ENCODE data around the gene PARK7.
"Not testable (repeated sequence)": the region's sequence is repeated elsewhere in the genome, so short reads cannot be mapped to it uniquely, and the experiment has no call there.

Gene PARK7

DNA sequence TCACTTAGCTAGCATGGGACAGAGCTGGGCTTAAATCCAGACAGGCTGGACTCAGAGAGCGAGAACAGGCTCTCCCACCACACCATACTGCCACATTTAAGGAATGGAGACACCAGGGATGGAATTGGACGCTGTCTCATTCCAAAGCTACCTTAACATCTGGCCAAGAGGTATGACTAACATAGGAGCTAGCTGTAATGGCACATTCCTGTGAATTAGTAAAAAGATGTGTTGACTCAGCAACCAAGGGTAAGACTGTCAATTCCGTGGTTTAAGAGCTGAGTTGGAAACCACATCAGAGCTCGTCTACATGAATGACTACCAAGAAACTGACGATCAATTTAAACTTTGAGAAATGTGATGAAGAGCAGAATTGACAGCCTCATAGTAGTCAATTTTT lies 12.6 kb upstream of the PARK7 start:
- no peak for DNase-seq

- not testable (repeated sequence) for DNase-seq
Observed at GRCh38 chr1:7952791-7953190, 8.7 kb upstream of the PARK7 start.

GRCh38 chr1:7953850-7954609 lies 7.5 kb upstream of the PARK7 start:
- no peak for DNase-seq

DNA sequence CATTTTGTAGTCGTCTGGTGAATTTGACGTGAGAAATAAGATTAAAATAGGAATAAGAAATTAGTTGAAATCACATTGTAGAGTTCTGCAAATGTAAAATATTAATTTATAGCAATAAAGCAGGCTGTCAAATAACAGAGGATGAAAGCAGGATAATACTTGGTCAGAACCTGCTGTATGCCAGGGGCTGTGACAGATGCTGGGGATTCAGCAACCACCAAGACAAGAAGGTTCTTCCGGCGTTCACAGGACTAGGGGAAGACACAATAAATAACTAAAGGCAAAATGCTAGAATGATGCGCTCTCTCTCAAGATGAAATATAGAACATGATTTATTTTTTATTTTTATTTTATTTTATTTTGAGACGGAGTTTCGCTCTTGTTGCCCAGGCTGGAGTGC lies 6.8 kb upstream of the PARK7 start:
- DNase-seq, result no peak

GRCh38 chr1:7956218-7957032 lies 5.1 kb upstream of the PARK7 start:
- no peak for DNase-seq

DNA sequence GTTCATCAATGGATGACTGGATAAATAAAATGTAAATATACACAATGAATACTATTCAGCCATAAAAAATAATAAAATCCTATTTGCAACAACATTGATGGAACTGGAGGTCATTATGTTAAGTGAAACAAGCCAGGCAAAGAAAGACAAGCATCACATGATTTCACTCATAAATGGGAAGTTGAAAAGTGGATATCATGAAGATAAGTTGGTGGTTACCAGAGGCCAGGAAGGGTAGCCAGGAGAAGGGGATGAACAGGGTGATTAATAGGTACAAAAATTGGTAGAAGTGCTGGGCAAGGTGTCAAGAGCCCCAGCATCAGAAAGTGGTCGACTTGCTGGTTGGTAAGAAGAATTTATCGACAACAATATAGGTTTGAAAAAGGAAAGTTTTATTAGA lies 1.3 kb upstream of the PARK7 start:
- DNase-seq, result no peak

- DNase-seq, result no peak
Observed at GRCh38 chr1:7960867-7961215, 670 bp upstream of the PARK7 start.

DNA sequence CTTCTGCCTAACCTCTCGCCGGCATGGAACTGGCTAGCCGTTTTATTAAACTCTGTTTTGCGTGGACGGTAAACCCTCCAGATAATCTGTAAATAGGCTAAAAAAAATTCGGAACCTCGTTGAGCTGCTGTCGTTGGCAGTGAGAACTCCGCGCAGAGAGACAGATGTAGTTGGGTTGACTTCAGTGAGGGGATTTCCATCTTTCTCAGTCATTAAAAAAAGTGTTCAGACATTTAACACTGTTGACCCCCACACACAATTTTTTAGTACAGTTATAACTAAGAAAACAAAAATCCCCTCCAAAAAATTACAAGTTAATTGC lies 464 bp downstream of the PARK7 start:
- no peak for DNase-seq

DNA sequence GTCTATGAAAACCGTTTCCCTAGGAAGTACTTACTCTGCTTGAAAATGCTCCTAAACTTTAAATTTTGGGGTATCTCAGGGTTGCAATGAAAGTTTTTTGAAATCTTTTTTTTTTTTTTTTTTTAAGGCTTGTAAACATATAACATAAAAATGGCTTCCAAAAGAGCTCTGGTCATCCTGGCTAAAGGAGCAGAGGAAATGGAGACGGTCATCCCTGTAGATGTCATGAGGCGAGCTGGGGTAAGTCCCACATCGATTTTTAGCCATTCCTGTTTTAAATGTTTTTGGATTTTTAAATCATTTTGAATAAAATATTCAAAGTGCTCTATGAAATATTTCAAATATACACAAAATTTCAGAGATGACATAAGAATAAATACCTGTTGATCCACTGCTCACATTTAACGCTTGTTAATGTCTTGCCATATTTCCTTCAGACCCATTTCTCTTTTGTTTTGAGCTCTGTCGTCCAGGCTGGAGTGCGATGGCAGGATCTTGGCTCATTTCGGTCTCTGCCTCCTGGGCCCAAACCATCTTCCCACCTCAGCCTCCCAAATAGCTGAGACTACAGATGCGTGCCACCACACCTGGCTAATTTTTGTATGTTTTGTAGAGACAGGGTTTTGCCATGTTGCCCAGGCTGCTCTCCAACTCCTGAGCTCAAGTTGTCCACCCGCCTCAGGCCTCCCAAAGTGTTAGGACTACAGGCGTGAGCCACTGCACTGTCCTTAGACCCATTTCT lies 1.3 kb downstream of the PARK7 start:
- no peak for DNase-seq

DNA sequence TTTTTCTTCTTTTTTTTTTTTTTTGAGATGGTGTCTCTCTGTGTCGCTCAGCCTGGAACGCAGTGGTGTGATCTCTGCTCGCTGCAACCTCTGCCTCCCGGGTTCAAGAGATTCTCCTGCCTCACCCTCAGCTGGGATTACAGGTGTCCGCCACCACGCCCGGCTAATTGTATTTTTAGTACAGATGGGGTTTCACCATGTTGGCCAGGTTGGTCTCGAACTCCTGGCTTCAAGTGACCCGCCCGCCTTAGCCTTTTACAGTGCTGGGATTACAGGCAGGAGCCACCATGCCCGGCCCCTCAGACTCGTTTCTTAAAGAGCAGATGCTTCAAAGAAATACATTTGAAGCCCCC lies 1.8 kb downstream of the PARK7 start:
- DNase-seq, result not testable (repeated sequence)

GRCh38 chr1:7963841-7964240 lies 2.3 kb downstream of the PARK7 start:
- DNase-seq, result not testable (repeated sequence)

- no peak for DNase-seq
Observed at GRCh38 chr1:7964476-7964875, 3.0 kb downstream of the PARK7 start.

DNA sequence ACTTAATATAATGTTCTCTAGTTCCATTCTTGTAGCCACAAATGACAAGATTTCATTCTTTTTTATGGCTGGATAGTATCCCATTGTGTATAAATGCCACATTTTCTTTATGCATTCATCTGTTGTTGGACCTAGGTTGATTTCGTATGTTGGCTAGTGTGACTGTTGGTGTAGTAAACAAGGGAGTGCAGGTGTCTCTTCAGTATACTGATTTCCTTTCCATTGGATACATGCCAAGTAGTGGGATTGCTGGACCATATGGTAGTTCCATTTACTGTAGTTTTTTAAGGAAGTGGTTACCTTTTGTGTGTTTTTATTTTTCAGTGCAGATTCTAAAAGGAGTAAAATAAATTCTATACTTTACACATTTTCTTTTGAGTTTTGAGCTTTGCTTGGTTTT lies 5.7 kb downstream of the PARK7 start:
- DNase-seq, result no peak

DNA sequence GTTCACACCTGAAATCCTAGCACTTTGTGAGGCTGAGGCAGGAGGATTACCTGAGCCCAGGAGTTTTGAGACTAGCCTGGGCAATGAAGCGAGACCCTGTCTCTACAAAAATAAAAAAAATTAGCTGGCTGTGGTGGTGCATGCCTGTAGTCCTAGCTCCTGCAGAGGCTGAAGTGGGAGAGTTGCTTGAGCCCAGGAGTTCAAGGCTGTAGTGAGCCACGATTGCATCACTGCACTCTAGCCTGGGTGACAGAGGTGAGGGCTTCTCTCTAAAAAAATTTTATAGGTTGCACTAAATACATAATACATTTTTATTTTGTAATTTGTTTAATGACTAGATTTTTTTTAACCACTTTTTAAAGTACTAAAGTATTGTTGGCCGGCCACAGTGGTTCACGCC lies 6.1 kb downstream of the PARK7 start:
- DNase-seq, result no peak

- no peak for DNase-seq
Observed at GRCh38 chr1:7970246-7970645, 8.7 kb downstream of the PARK7 start.

DNA sequence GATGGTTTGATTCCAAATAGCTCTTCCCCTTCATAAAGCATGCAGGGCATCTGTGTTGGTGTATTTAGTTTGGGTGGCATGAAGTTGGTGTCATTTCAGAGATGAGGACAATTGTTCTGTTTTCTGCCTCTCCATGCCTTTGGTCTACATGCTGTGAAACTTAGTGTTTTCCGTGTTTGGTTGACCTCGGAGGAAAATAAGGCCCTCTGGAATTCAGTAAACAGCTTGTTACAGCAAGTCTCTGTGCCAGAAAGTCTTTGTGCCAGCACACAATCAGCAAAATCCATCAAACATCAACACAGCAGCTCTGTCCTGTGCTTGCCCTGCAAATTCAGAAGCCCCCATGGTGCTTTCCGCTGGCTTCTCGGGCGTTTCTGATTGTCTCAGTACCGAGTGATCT lies 9.5 kb downstream of the PARK7 start:
- no peak for DNase-seq

GRCh38 chr1:7972285-7972684 lies 10.8 kb downstream of the PARK7 start:
- DNase-seq, result no peak

DNA sequence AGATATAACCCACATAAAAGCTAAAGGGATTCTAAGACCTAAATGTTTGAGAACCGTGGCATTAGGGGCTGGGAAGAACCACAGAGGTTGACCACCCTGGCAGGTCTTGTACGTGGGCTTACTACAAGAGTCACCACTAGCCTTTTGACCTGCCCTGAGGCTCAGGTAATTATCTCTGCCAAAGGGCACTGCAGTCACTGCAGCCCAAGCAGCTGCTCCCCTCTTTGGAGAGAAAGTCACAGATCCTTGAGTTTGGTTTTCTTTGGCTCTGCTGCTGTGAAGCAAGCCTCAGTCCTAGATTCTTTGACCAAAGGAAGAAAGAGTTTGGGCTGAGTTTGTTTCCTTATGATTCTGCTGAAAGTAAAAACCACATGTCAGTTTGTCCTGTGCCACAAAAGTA lies 11.6 kb downstream of the PARK7 start:
- DNase-seq, result no peak

DNA sequence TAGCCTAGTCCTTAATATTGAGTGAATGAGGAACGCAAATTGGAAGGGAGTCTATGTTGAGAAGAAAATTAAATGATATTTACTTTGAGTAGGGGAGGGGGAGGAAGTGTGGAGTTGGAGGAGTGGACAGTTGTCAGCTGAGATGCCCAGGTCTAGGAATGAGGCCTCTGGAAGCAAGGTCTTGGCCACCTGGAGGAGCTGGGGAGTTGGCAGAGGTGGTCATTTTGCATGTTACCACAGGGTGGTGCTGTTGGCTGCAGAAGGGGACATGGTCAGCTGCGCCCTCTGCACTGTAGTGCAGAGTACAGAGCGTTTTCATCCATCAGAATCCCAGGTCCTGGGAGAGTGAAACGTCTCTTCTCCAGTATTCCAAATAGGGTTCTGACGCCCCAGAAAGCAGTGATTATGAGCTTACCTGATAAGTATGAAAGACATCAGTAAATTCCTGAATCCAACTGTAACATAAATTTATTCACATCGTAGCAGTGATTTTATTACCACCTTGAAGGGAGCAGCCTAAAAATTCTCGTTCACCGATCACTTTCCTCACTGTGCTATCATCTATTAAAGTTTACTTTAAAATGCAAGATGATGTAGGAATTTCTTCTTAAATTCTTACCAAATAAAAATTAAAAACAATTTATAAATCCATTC lies 13.8 kb downstream of the PARK7 start:
- no peak for DNase-seq

GRCh38 chr1:7980984-7981383 lies 19.5 kb downstream of the PARK7 start:
- DNase-seq, result no peak

- no peak for DNase-seq
Observed at GRCh38 chr1:7983086-7983778, 21.7 kb downstream of the PARK7 start.

GRCh38 chr1:7984811-7985210 lies 23.3 kb downstream of the PARK7 start:
- DNase-seq, result no peak

Measured in SIG-M5 (cell line).